Activated T-cell treated with anti-CD3 and anti-CD28 coated beads, Interleukin-2, amount 50 U/mL, for 72 hours (primary cell): ENCODE data around the gene TCP1. TPM values are rescaled to one million over a fixed set of nuclear protein-coding genes. Genes with fewer than 3 reads are reported as not detected.

Experiments used
- ATAC-seq, 2 donors: fragments of 150-1000 bp; cut with Tn5 transposase; replicated peaks in 1 of 2; 2 replicates each; pipeline ENCODE4 v1.10.0; 2021; ENCODE audit warnings: moderate library complexity in 2 of 2, mild to moderate bottlenecking in 1 of 2
- DNase-seq, 2 donors: peaks; one replicate each; pipeline ENCODE4 v3.0.0; 2021 to 2022; ENCODE audit warnings: mixed read lengths in 1 of 2
- H3K27ac Mint-ChIP-seq: one replicate; pipeline ENCODE4 v1.8.0; 2022; ENCODE audit warnings: mild to moderate bottlenecking, moderate library complexity, mixed read lengths
- H3K27me3 Mint-ChIP-seq: one replicate; pipeline ENCODE4 v1.8.0; 2022; ENCODE audit warnings: low read depth, mixed read lengths
- H3K36me3 Mint-ChIP-seq, 2 donors: one replicate each; pipeline ENCODE4 v1.8.0; 2022; ENCODE audit warnings: mixed read lengths in 2 of 2, mild to moderate bottlenecking in 1 of 2; ENCODE audit not compliant: insufficient read depth in 2 of 2
- H3K4me1 Mint-ChIP-seq: one replicate; pipeline ENCODE4 v1.8.0; 2022; ENCODE audit warnings: low read depth, mixed read lengths
- H3K4me3 Mint-ChIP-seq, 2 donors: one replicate each; pipeline ENCODE4 v1.8.0; 2022; ENCODE audit warnings: mild to moderate bottlenecking in 2 of 2, mixed read lengths in 2 of 2, moderate library complexity in 2 of 2
- H3K9me3 Mint-ChIP-seq, 2 donors: one replicate each; pipeline ENCODE4 v1.8.0; 2022; ENCODE audit warnings: mixed read lengths in 2 of 2
- total RNA-seq, 2 donors: library from RNA; stranded (reverse); gene quantifications; one replicate each; pipeline ENCODE4 v1.2.3, GENCODE V29; 2022

TCP1 gene
- total RNA-seq, 2 donors from 2014 or later: 267 to 291 TPM

GRCh38 chr6:159788276-159788675 is 1.1 kb downstream of the TCP1 start:
- Mint-ChIP-seq H3K4me3 (peak overlapping the region; percentile 96 to 100), H3K9me3 (no peaks in the 10 kb centered on the region), H3K4me1 (peaks cover 71% of the 10 kb centered on the region), H3K27me3 (no peaks in the 10 kb centered on the region), H3K27ac (peak overlapping the region; percentile 97), H3K36me3 (peaks cover 11 to 40% of the 10 kb centered on the region in 2 donors)
- ATAC-seq (no peak), DNase-seq (peak in 1 of 2 donors; percentile 33)

GRCh38 chr6:159778542-159779103 is 10.8 kb downstream of the TCP1 start:
- no peak overlapping the region for H3K4me3 Mint-ChIP-seq
- DNase-seq: no peak
- peak overlapping the region; percentile 70 for H3K27ac Mint-ChIP-seq
- H3K4me1 Mint-ChIP-seq: peaks cover 27% of the 10 kb centered on the region
- no peaks in the 10 kb centered on the region for H3K9me3 Mint-ChIP-seq
- H3K27me3 Mint-ChIP-seq: no peaks in the 10 kb centered on the region
- peaks cover 16 to 41% of the 10 kb centered on the region in 2 donors for H3K36me3 Mint-ChIP-seq
- no peak for ATAC-seq

- no peak for DNase-seq
- peaks cover 16 to 41% of the 10 kb centered on the region in 2 donors for H3K36me3 Mint-ChIP-seq
- H3K27ac Mint-ChIP-seq: peak overlapping the region; percentile 70
Observed at GRCh38 chr6:159778131-159778530, 11.3 kb downstream of the TCP1 start.

DNA sequence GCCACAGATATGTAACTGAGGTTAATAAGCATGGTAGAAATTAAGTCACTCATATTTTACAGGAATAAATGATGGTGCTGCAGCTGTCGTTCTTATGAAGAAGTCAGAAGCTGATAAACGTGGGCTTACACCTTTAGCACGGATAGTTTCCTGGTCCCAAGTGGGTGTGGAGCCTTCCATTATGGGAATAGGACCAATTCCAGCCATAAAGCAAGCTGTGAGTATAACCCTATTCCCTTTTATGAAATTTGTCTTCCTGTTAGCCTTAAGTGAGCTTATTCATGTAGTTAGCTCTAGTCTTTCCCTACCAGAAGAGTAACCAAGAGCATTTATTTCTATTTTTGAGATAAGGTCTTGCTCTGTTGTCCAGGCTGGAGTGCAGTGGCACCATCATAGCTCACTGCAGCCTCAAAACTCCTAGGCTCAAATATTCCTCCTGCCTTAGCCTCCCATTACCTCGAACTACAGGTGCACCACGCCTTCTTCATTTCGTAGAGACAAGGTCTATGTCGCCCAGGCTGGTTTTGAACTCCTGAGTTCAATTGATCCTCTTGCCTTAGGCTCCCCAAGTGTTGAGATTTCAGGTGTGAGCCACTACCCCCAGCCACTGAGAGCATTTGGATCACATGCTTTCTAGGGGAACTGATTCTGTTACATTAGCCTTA is 12.0 kb downstream of the TCP1 start:
- Mint-ChIP-seq H3K27ac (peak overlapping the region; percentile 83), H3K9me3 (no peaks in the 10 kb centered on the region), H3K27me3 (no peaks in the 10 kb centered on the region), H3K4me3 (no peak overlapping the region), H3K4me1 (peaks cover 15% of the 10 kb centered on the region), H3K36me3 (peaks cover 13 to 36% of the 10 kb centered on the region in 2 donors)
- DNase-seq (no peak), ATAC-seq (peak in 1 of 2 donors; percentile 4)

More at GRCh38 chr6:159778131-159778530, 11.3 kb downstream of the TCP1 start:
- H3K9me3 Mint-ChIP-seq: no peaks in the 10 kb centered on the region
- peaks cover 22% of the 10 kb centered on the region for H3K4me1 Mint-ChIP-seq
- no peak overlapping the region for H3K4me3 Mint-ChIP-seq
- ATAC-seq: no peak
- H3K27me3 Mint-ChIP-seq: no peaks in the 10 kb centered on the region

GRCh38 chr6:159772196-159772595 is 17.2 kb downstream of the TCP1 start:
- no peak overlapping the region for H3K4me3 Mint-ChIP-seq
- H3K36me3 Mint-ChIP-seq: peaks cover 10 to 39% of the 10 kb centered on the region in 2 donors

GRCh38 chr6:159769470-159769869 is 19.9 kb downstream of the TCP1 start:
- Mint-ChIP-seq H3K4me3 (no peak overlapping the region), H3K4me1 (peaks cover 27% of the 10 kb centered on the region), H3K27me3 (no peaks in the 10 kb centered on the region), H3K36me3 (peaks cover 10 to 40% of the 10 kb centered on the region in 2 donors), H3K9me3 (peaks cover 0 to 2% of the 10 kb centered on the region in 2 donors), H3K27ac (peak overlapping the region; percentile 83)
- ATAC-seq (peak; percentile 33 to 37), DNase-seq (no peak)

More at GRCh38 chr6:159772196-159772595, 17.2 kb downstream of the TCP1 start:
- H3K27me3 Mint-ChIP-seq: no peaks in the 10 kb centered on the region
- no peak for ATAC-seq
- H3K27ac Mint-ChIP-seq: no peak overlapping the region
- H3K9me3 Mint-ChIP-seq: peaks cover 0 to 2% of the 10 kb centered on the region in 2 donors
- no peak for DNase-seq
- peaks cover 12% of the 10 kb centered on the region for H3K4me1 Mint-ChIP-seq

DNA sequence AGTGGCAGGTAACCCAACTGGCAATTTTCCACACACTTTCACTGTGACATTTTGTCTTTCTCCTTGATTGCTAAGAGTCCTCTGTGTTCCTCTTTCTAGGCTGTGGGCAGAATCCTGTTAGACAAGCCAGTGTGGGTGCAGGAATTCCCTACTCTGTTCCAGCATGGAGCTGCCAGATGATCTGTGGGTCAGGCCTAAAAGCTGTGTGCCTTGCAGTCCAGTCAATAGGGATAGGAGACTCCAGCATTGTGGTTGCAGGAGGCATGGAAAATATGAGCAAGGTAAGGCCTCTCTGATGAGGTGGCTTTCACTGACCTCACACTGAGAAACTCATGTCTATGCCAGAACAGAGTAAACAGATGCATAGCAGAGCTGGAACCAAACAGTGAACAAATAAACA is 22.5 kb downstream of the TCP1 start:
- Mint-ChIP-seq H3K9me3 (peaks cover 0 to 2% of the 10 kb centered on the region in 2 donors), H3K4me3 (no peak overlapping the region), H3K27ac (peak overlapping the region; percentile 25), H3K27me3 (no peaks in the 10 kb centered on the region), H3K4me1 (peaks cover 39% of the 10 kb centered on the region), H3K36me3 (peaks cover 14 to 40% of the 10 kb centered on the region in 2 donors)
- DNase-seq: no peak
- no peak for ATAC-seq

DNA sequence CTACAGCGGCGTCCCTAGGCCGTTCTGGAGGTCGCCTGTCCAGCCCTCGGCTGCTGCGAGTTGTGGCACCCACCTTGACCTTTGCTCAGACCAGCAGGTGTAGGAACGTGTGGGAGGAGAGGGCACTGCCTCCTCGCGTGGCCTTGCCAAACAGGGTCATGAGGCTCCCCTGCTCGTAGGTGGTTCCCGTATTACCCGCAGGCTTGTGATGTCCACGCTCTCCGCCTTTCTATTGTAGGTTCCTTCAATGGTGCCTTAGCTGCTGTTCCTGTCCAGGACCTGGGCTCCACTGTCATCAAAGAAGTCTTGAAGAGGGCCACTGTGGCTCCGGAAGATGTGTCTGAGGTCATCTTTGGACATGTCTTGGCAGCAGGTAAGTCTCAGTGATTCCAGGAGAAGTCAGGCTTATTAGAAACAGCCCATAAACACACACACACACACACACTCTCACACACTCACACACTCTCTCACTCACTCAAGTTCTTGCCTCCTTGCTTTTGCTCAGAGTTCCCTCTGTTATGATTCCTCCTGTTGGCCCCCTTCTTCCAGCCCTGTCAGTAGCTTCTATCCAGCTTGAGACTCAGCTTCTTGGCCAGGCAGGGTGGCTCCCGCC is 26.6 kb downstream of the TCP1 start:
- Mint-ChIP-seq H3K27ac (peak overlapping the region; percentile 78), H3K27me3 (no peaks in the 10 kb centered on the region), H3K36me3 (peaks cover 7 to 22% of the 10 kb centered on the region in 2 donors), H3K9me3 (no peaks in the 10 kb centered on the region), H3K4me3 (peak overlapping the region; percentile 87 to 96), H3K4me1 (peaks cover 57% of the 10 kb centered on the region)
- peak; percentile 26 to 29 for DNase-seq
- ATAC-seq: no peak

DNA sequence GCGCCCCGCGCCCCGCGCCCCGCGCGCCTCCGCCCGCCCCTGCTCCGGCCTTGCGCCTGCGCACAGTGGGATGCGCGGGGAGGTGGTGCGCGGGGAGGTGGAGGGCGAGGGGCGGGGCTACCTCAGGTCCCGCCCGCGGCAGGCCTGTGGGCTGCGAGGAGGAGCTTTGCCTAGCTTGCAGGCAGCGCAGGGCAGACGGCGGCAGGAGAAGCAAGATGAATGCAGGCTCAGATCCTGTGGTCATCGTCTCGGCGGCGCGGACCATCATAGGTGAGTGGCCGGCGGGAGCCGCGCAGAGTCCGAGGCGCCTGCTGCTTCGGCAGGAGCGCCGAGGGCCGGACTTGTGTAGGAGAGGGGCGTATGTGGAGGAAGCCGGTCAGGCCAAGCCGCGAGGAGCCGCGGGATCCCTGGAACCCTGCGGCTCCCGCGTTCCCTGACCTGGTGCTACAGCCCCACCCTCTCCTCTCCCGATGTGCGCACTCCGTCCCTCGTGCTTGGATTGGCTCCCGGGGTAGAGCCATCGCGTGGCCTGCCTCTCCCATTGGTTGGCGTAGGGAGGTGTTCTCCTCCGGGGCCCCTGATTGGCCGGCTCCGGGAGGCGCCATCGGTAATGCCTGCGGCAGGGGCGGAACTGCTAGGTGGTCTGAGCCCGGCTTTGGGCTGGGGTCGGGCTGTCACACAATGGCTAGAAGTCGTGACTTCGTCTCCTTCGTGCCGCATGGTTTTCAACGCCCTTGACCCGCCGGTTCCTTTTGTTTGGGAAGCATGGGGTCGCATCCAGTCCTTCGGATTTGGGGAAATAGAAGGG is 27.3 kb downstream of the TCP1 start, which contains the start of gene ACAT2:
TSS of gene ACAT2 (plus strand) at position 173 of the 808 bp plus-strand sequence. CDS start at position 216, 43 bp downstream.
- DNase-seq (peak; percentile 94 to 97), ATAC-seq (peak; percentile 95 to 96)
- Mint-ChIP-seq H3K27ac (peak within 1 kb of the TSS; percentile 98), H3K36me3 (peaks cover 7 to 27% of the 10 kb centered on the region in 2 donors), H3K4me1 (peaks cover 59% of the 10 kb centered on the region), H3K27me3 (no peaks in the 10 kb centered on the region), H3K9me3 (no peaks in the 10 kb centered on the region), H3K4me3 (peak within 1 kb of the TSS; percentile 95 to 96)

- H3K27me3 Mint-ChIP-seq: no peaks in the 10 kb centered on the region
- peak overlapping the region; percentile 95 to 96 for H3K4me3 Mint-ChIP-seq
- peaks cover 52% of the 10 kb centered on the region for H3K4me1 Mint-ChIP-seq
- peak overlapping the region; percentile 98 for H3K27ac Mint-ChIP-seq
- peak in 1 of 2 donors; percentile 1 for ATAC-seq
- H3K36me3 Mint-ChIP-seq: peaks cover 7 to 25% of the 10 kb centered on the region in 2 donors
- DNase-seq: no peak
- no peaks in the 10 kb centered on the region for H3K9me3 Mint-ChIP-seq
Observed at GRCh38 chr6:159761129-159761872, 28.1 kb downstream of the TCP1 start.

- H3K9me3 Mint-ChIP-seq: no peaks in the 10 kb centered on the region
- peak overlapping the region; percentile 98 for H3K27ac Mint-ChIP-seq
- H3K36me3 Mint-ChIP-seq: peaks cover 9 to 28% of the 10 kb centered on the region in 2 donors
- DNase-seq (no peak), ATAC-seq (no peak)
- peaks cover 49% of the 10 kb centered on the region for H3K4me1 Mint-ChIP-seq
- H3K27me3 Mint-ChIP-seq: no peaks in the 10 kb centered on the region
- peak overlapping the region; percentile 95 to 96 for H3K4me3 Mint-ChIP-seq
Observed at GRCh38 chr6:159760602-159761057, 28.8 kb downstream of the TCP1 start.

DNA sequence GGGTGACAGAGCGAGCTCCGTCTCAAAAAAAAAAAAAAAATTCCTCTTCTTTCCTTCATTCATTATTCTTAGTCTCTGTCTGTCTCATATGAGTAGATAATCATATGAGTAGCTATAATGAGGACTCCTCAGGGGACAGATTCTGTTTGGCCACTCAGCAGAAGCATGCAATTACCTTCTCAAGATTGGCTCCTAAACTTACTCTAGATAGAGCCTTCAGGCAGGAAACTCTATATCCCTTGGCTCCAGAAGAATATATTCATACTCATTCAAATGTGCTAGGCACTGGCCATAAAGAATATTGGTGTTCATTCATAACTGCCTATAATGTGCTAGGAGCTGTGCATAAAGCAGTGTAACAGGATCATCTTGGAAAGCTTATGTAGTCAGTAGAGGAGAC is 29.8 kb downstream of the TCP1 start:
- H3K9me3 Mint-ChIP-seq: no peaks in the 10 kb centered on the region
- H3K4me3 Mint-ChIP-seq: peak overlapping the region; percentile 35 to 36
- peaks cover 53% of the 10 kb centered on the region for H3K4me1 Mint-ChIP-seq
- no peaks in the 10 kb centered on the region for H3K27me3 Mint-ChIP-seq
- no peak for DNase-seq
- no peak for ATAC-seq
- H3K36me3 Mint-ChIP-seq: peaks cover 9 to 33% of the 10 kb centered on the region in 2 donors
- H3K27ac Mint-ChIP-seq: peak overlapping the region; percentile 3
